Measurements from ENCODE around the gene APEX1. TPM values are rescaled to one million over a fixed set of nuclear protein-coding genes. Genes with fewer than 3 reads are reported as not detected.

Gene APEX1
- total RNA-seq, 4 donors from 2014 or later = 125 to 134 (median 131) TPM

DNA sequence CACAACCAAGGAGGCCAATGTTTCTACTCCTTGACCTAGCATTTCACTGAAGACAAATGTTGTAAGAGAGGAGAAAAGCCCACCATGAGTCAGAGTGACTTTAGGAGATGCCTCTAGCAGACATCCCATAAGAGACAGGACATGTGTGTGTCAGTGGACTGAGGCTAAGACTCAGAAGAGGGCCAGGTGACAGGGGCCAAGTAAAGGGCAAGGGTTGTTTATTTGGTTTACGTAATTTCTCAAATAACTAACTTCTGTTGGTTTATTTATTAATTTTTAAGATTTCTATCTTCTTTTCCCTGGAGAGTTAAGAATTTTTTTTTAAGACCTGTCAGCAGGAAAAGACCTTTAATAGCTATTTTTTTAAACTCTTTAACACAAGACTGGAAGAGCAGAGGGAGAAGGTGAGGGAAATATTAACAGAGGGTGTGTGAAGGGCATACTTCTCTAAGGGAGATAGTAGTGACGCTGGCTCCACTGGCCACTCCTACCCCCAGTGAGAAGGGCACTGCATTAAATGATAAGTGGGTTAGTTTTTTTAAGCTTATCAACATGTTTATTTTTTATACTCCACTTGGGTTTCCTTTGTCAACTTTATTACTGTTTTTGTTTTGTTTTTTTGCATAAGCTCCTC lies 17.6 kb downstream of the APEX1 start:
- Histone ChIP-seq H3K4me1 (peaks cover 0 to 21% (median 14%) of the 10 kb centered on the region in 4 donors), H3K9me3 (no peaks in the 10 kb centered on the region), H3K27me3 (no peaks in the 10 kb centered on the region), H3K27ac (no peak overlapping the region), H3K4me3 (no peak overlapping the region), H3K36me3 (peaks cover 0 to 53% (median 14%) of the 10 kb centered on the region in 3 donors)
- TF ChIP-seq EP300 (IDR thresholded peaks at IDR 0.05) = no peak
- TF ChIP-seq CTCF (IDR thresholded peaks at IDR 0.05) = no peak
- TF ChIP-seq POLR2A (IDR thresholded peaks at IDR 0.05) = no peak
- no peak for DNase-seq (ENCODE audit: low spot score in 2 of 2)
- 91 to 92% methylated on average over 2 of the region's 2 CpGs for WGBS, 2 donors

- peaks cover 0 to 16% (median 0%) of the 10 kb centered on the region in 4 donors for H3K4me1 ChIP-seq
- no peak for DNase-seq (ENCODE audit: low spot score in 2 of 2)
- H3K36me3 ChIP-seq = peaks cover 0 to 53% (median 14%) of the 10 kb centered on the region in 3 donors
- peak overlapping the region in 1 of 4 donors; percentile 51 for H3K27ac ChIP-seq
- no peak for TF ChIP-seq POLR2A (IDR thresholded peaks at IDR 0.05)
- no peak for TF ChIP-seq CTCF (IDR thresholded peaks at IDR 0.05)
- TF ChIP-seq EP300 (IDR thresholded peaks at IDR 0.05) = no peak
- 88 to 89% methylated on average over 5 of the region's 5 CpGs for WGBS, 2 donors
- H3K27me3 ChIP-seq = no peaks in the 10 kb centered on the region
- H3K4me3 ChIP-seq = no peak overlapping the region
- no peaks in the 10 kb centered on the region for H3K9me3 ChIP-seq
These were observed 21.8 kb downstream of the APEX1 start for GRCh38 chr14:20476776-20477175.

GRCh38 chr14:20477211-20477876 lies 22.3 kb downstream of the APEX1 start:
- Histone ChIP-seq H3K4me3 (no peak overlapping the region), H3K27ac (peak overlapping the region in 2 of 4 donors; percentile 35 to 51), H3K27me3 (no peaks in the 10 kb centered on the region), H3K9me3 (no peaks in the 10 kb centered on the region), H3K4me1 (peaks cover 0 to 16% (median 0%) of the 10 kb centered on the region in 4 donors), H3K36me3 (peaks cover 0 to 51% (median 14%) of the 10 kb centered on the region in 3 donors)
- TF ChIP-seq EP300 (IDR thresholded peaks at IDR 0.05) (peak in 1 of 2 donors; percentile 15), POLR2A (IDR thresholded peaks at IDR 0.05) (no peak), CTCF (IDR thresholded peaks at IDR 0.05) (no peak)
- 61 to 66% methylated on average over 1 of the region's 1 CpG for WGBS, 2 donors
- no peak for DNase-seq (ENCODE audit: low spot score in 2 of 2)

GRCh38 chr14:20478894-20479293 lies 23.9 kb downstream of the APEX1 start:
- no peaks in the 10 kb centered on the region for H3K9me3 ChIP-seq
- WGBS, 2 donors = 87 to 91% methylated on average over 2 of the region's 2 CpGs
- H3K27ac ChIP-seq = no peak overlapping the region
- H3K4me1 ChIP-seq = peaks cover 0 to 16% (median 0%) of the 10 kb centered on the region in 4 donors
- H3K4me3 ChIP-seq = no peak overlapping the region
- TF ChIP-seq EP300 (IDR thresholded peaks at IDR 0.05) (no peak), POLR2A (IDR thresholded peaks at IDR 0.05) (no peak), CTCF (IDR thresholded peaks at IDR 0.05) (no peak)
- peaks cover 0 to 37% (median 14%) of the 10 kb centered on the region in 3 donors for H3K36me3 ChIP-seq
- no peak for DNase-seq (ENCODE audit: low spot score in 2 of 2)
- H3K27me3 ChIP-seq = no peaks in the 10 kb centered on the region

DNA sequence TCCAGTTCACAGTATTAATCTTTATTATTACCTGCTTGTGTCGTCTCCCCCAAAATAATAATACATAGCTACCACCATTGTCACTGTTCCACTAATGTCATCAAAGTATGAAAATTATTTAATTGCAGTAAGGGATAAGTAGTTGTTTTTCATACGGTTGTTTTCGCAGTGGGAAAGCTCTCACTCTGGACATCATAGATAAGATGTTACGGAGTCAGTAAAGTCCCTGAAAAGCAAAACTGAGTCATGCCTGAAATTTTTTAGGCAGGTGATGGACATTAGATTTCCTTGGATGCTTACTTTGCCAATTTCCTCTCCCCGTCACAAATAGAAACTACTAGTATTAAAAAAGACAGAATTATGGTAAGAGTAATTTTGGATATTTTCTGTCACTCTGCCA lies 27.4 kb downstream of the APEX1 start:
- H3K4me3 ChIP-seq = no peak overlapping the region
- peaks cover 0 to 6% (median 0%) of the 10 kb centered on the region in 4 donors for H3K4me1 ChIP-seq
- DNase-seq (ENCODE audit: low spot score in 2 of 2) = no peak
- H3K27me3 ChIP-seq = no peaks in the 10 kb centered on the region
- H3K36me3 ChIP-seq = peaks cover 0 to 3% (median 0%) of the 10 kb centered on the region in 3 donors
- 81 to 86% methylated on average over 5 of the region's 5 CpGs for WGBS, 2 donors
- H3K9me3 ChIP-seq = no peaks in the 10 kb centered on the region
- H3K27ac ChIP-seq = no peak overlapping the region
- TF ChIP-seq CTCF (IDR thresholded peaks at IDR 0.05) (no peak), EP300 (IDR thresholded peaks at IDR 0.05) (no peak)

All from tibial nerve (tissue), 4 donors.